Stimulated activated CD4-positive, alpha-beta T cell treated with anti-CD3 and anti-CD28 coated beads, Interleukin-2, amount 100 ng/mL, for 24 hours (primary cell): Measurements from ENCODE around the gene RXFP2.

Experiments used
- DNase-seq, 2 donors: peaks; one replicate each; pipeline ENCODE4 v3.0.0-alpha.2; 2020

Gene RXFP2

GRCh38 chr13:31768351-31768750, 29.0 kb downstream of the RXFP2 start:
- no peak for DNase-seq

GRCh38 chr13:31769575-31769974, 30.2 kb downstream of the RXFP2 start:
- DNase-seq: no peak

- DNase-seq: no peak
Measured at GRCh38 chr13:31772231-31772630, 32.9 kb downstream of the RXFP2 start.

- DNase-seq: no peak
Measured at GRCh38 chr13:31773538-31773937, 34.2 kb downstream of the RXFP2 start.

- no peak for DNase-seq
Measured at GRCh38 chr13:31774186-31774750, 34.9 kb downstream of the RXFP2 start.

- DNase-seq: no peak
Measured at GRCh38 chr13:31775148-31775547, 35.8 kb downstream of the RXFP2 start.

- DNase-seq: no peak
Measured at GRCh38 chr13:31775686-31776085, 36.4 kb downstream of the RXFP2 start.

- DNase-seq: no peak
Measured at GRCh38 chr13:31781064-31781463, 41.7 kb downstream of the RXFP2 start.

- DNase-seq: no peak
Measured at GRCh38 chr13:31786011-31786410, 46.7 kb downstream of the RXFP2 start.

- DNase-seq: no peak
Measured at GRCh38 chr13:31790992-31791391, 51.7 kb downstream of the RXFP2 start.

GRCh38 chr13:31793246-31793645, 53.9 kb downstream of the RXFP2 start:
- DNase-seq: no peak

- DNase-seq: no peak
Measured at GRCh38 chr13:31794452-31794851, 55.1 kb downstream of the RXFP2 start.

GRCh38 chr13:31797154-31797775, 57.9 kb downstream of the RXFP2 start:
- no peak for DNase-seq

GRCh38 chr13:31798189-31798588, 58.9 kb downstream of the RXFP2 start:
- DNase-seq: no peak

- DNase-seq: no peak
Measured at GRCh38 chr13:31801088-31801487, 61.8 kb downstream of the RXFP2 start.

- DNase-seq: no peak
Measured at GRCh38 chr13:31803311-31803710, 64.0 kb downstream of the RXFP2 start.

- DNase-seq: no peak
Measured at GRCh38 chr13:31805841-31806240, 66.5 kb downstream of the RXFP2 start.

- DNase-seq: peak in 1 of 2 donors; percentile 23
Measured at GRCh38 chr13:31807090-31807541, 67.8 kb downstream of the RXFP2 start.

- DNase-seq: no peak
Measured at GRCh38 chr13:31814536-31814935, 75.2 kb downstream of the RXFP2 start.

GRCh38 chr13:31815361-31816144, 76.2 kb downstream of the RXFP2 start:
- no peak for DNase-seq

- no peak for DNase-seq
Measured at GRCh38 chr13:31818236-31818635, 78.9 kb downstream of the RXFP2 start.

GRCh38 chr13:31824705-31825517, 85.6 kb downstream of the RXFP2 start:
- DNase-seq: no peak

- DNase-seq: no peak
Measured at GRCh38 chr13:31826521-31826920, 87.2 kb downstream of the RXFP2 start.
